ENCODE data around the gene ADM.
A peak's percentile ranks its signal among the peaks of the same experiment; 100 is the strongest.
"Not testable (repeated sequence)": the region's sequence is repeated elsewhere in the genome, so short reads cannot be mapped to it uniquely, and the experiment has no call there.

ADM gene, protein sequence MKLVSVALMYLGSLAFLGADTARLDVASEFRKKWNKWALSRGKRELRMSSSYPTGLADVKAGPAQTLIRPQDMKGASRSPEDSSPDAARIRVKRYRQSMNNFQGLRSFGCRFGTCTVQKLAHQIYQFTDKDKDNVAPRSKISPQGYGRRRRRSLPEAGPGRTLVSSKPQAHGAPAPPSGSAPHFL

DNA sequence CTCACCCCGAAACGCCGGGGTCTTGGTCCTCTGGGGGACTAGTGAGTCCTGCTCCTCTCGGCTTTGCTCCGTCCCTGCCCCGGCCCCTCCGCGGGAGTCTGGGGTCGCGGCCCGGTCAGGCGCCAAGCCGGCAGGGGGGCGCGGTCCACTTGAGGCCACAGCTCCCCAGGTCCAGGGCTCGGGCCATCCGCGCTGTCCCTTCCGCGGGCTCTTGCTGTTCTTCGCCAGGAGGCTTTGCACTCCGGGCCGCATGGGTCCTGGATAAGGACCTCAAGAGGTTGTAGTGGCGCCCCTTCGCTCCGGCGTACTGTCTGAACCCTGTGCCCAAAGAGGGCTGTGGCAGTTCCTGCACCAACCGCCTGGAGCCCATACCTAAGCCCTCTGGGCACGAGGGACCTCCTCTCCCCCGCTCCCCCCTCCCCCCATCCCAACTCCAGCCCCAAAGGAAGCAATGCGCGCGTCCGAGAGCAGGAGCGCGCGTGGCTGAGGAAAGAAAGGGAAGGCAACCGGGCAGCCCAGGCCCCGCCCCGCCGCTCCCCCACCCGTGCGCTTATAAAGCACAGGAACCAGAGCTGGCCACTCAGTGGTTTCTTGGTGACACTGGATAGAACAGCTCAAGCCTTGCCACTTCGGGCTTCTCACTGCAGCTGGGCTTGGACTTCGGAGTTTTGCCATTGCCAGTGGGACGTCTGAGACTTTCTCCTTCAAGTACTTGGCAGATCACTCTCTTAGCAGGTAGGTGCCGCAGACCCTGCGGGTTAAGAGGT lies at the start of gene ADM:
TSS of gene ADM (plus strand) at position 579 of the 767 bp plus-strand sequence. CDS start 628 bp downstream, outside the sequence.
- peak; percentile 66 for DNase-seq

DNA sequence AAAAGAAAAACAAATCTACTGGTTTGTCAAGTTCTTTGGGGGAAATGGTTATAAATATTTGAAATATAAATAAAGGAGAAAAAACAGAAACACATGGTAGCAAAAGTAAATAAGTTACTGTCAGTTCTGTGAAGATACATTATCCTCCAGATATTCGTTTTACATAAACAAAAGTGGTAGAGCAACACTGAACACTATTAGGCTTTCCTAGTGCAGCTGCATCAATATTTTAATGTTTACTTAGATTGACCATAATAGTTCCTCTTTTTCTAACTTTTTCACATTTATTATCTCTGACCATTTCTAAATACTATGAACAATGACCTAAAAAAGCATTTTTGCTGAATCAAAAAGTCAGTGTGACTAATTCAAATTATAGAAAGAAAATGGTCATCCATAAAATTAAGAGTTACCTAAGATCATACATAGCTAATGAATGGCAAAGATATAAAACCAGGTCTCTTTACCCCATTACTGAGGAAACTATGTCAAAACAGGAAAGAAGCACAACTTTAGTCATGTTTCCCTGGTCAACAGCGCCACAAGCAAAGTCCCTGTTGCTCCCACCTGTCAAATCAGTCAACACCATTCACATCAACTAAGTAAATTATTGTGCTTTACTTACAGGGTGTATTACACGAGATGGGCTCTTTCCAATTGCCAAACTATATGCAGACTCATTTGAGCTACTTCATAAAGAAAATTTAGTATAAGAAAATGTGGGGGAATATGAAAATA lies 49.3 kb upstream of the ADM start:
- no peak for DNase-seq

DNA sequence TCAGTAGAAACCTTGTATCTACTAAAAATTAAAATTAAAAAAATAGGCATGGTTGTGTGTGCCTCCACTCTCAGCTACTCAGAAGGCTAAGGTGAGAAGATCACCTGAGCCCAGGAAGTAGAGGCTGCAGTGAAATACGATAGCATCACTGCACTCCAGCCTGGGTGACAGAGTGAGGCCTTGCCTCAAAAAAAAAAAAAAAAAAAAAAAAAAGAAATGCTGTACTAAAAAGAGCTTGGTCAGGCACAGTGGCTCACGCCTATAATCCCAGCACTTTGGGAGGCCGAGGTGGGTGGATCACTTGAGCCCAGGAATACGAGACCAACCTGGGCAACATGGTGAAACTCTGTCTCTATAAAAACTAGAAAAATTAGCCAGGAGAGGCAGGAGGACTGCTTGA lies 47.4 kb upstream of the ADM start:
- DNase-seq: no peak

DNA sequence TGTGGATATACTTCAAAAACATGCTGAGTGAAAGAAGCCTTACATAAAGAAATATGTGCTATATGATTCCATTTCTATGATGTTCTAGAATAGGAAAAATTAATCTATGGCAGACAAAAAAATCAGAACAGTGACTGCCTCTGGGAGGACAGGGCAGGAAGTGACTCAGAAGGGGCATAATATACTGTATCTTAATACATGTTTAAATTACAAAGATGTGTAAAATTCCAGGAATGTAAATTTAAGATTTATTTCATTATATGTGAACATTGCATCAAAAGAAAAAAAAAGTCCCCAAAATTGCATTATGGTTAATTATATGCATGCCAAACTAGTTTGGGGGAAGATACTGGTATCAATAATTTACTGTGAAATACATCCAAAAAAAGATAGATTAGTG lies 43.1 kb upstream of the ADM start:
- no peak for DNase-seq

DNA sequence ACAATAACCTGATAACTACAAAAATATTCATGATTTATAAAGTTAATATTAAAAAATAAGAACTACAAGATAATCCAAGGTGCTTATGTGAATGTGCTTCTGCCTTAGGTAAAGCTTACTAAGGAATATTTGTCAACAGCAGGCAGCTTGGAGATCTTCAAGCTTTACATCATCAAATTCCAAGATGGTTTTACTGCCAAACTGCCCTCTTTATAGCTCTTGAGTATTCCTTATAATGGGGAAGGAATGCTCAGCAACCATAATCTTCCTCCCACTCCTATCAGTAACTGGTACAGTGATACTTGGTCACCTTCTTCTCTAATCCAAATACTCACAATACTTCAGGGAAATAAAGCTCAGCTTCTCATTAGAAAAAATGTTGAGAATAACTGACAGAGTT lies 40.9 kb upstream of the ADM start:
- DNase-seq: no peak

DNA sequence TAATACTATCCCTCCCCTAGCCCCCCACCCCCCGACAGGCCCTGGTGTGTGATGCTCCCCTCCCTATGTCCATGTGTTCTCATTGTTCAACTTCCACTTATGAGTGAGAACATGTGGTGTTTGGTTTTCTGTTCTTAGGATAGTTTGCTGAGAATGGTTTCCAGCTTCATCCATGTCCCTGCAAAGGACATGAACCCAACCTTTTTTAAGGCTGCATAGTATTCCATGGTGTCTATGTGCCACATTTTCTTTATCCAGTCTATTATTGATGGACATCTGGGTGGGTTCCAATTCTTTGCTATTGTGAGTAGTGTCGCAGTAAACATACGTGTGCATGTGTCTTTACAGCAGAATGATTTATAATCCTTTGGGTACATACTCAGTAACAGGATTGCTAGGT lies 40.2 kb upstream of the ADM start:
- not testable (repeated sequence) for DNase-seq

DNA sequence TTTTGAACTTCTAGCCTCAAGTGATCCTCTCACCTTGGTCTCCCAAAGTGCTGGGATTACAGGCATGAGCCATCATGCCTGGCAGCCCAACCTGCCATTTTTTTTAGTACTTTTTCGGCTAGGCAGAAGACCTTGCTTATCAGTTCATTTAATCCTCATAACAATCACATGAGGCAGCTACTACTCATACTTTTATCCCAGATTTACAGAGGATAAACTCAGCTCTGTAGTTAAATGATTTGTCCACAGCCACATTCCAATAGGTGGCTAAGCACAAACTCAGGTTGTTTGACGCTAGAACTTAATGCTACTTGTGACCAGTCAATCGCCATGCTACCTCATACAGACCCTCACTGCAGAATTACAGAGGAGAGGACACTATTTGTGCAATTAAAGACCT lies 38.9 kb upstream of the ADM start:
- no peak for DNase-seq

DNA sequence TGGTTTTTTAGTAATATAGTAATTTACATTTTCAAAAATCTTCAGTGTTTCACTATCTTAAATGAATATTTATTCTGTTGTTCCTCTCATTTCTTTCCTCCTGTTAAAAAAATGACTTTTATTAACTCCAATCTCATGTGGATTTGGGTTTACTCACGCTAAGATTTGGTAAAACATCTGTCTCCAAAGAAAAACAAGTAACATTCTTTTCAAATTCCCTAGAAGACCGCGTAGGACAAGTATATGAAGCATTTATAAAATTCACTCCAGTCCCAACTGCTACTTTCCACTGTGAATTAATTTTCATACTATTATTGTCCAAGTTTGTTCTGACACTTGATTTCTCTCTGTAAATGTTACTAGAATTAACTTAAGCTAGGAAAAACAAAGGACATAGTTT lies 37.1 kb upstream of the ADM start:
- DNase-seq: no peak

DNA sequence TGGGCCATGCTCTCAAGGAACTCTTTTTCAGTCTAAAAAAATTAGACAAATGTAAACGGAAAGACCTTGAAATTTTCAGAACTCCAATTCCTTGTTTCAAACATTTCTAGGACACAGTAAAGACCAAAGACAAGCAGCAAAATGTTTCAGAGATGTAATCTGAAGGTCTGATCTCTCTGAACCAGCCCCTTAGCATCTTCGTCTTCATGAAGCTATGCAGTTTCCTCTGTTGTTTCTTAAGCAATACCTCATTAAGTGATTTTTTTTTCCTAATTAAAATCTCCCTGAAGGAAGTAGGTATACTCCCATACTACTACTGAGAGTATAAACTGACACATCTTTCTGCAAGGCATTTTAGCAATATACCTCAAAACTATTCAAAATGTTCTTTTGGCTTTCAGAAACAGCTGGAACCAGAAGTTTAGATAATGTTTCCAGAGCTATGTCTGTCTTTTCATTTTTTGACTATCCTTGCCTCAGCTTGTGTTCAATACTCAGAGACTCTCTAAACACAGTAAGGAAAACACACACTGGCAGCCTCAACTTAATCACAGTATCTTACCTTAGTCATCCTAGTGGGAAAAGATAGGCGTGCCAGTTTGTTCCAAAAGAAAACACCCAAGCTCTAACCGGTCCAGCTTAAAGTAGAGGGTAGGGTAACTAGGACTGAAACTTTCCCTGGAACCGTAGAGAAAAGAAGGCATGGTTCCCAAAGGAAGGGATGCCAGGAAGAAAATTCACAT lies 36.0 kb upstream of the ADM start:
- DNase-seq: no peak

DNA sequence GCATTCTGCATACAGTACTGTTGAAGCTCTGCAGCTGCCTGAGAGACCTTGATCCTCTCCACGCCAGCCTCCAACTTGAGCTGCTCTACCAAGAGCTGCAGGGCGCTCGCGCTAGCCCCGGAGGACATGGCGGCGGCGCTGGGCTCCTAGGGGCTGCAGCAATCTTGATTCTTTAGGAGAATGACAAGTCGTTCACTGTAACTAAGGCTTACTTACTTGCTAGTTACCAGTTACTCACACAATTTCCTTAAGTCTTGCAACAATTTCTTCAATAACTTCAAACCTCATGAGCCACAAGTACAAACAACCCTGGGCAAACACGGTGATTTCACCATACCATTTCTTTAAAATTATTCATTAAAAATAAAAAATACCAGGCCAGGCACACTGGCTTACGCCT lies 32.7 kb upstream of the ADM start:
- no peak for DNase-seq

DNA sequence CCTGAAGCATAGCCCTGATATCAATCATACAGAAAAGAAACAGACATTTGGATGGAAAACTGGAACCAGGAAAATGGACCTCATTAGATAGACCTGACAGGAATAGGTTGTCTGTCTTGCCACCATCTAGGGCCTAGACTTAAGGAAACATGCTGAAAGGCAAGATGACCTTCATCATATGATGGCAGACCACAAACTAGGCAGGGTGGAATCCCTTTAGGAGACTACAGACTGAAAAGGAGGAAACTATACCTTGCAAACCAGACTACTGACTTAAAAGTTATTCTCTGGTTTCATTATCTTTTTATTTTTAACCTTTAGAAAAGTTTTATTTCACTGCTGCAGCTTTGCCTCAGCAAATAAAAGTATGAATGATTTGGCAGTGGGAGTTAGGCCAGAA lies 31.1 kb upstream of the ADM start:
- DNase-seq: no peak

DNA sequence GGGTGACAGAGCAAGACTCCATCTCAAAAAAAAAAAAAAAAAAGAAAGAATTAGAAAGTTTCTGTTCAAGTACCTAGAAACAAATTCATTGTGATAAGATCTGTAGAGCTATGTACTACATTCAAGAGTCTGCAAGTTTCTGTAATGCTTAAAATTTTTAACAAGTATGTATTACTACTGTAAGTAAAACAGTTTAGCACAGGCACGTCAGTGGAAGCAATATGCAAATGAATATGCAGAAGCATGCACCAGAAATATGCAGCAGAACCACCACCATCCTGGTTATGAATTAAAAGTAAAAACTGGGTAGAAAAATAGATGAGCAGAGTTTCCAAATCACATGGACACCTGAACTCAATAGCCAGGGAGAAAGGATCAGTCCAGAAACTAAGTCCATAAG lies 30.1 kb upstream of the ADM start:
- no peak for DNase-seq

DNA sequence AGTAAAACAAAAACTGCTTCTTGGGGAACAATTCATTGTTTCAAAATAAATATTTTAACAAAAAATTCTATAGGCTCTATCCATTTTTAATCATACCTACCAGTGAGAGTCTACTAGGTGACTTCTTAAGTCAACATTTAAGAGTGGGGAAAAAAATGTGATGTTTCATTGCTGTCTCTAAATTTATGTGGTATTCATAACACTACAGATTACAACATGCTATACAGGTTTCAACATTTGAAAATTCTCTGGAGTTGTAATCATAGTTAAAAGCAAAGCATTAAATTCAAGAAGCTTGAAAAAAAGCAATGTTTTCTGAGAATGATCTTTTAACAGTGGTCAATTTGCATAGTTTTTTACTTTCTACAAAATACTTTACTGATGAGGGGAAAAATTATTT lies 29.2 kb upstream of the ADM start:
- no peak for DNase-seq

DNA sequence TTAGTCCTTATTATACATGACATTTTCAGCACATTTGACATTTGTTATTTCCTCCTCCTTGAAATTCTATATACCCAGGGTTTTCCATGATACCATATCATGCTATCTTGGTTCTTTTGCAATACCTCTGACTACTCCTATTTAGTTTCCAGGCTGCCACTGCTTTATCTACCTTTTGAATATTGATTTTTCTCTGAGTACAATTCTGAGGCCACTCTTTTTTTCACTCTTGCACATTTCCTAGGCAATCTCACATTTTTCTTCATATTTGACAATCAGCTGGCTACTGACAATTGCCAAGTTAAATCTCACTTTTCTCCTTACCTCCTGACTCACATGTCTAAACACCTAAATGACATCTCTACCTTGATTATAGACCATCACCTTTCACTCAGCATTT lies 22.8 kb upstream of the ADM start:
- no peak for DNase-seq

DNA sequence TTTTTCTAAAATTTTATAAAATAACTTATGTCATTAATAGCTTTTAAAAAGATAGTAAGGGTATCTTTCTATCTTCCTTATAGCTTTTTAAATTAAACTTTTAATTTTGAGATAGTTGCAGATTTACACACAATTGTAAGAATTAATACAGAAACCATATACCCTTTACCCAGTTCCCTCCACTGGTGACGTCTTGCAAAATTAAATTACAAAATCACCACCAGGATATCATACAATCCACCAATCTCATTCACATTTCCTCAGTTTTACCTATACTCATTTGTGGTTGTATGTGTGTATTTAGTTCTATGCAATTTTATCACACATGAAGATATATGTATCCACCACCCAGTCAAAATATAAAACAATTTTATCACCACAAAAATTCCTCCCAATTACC lies 20.9 kb upstream of the ADM start:
- DNase-seq: no peak

DNA sequence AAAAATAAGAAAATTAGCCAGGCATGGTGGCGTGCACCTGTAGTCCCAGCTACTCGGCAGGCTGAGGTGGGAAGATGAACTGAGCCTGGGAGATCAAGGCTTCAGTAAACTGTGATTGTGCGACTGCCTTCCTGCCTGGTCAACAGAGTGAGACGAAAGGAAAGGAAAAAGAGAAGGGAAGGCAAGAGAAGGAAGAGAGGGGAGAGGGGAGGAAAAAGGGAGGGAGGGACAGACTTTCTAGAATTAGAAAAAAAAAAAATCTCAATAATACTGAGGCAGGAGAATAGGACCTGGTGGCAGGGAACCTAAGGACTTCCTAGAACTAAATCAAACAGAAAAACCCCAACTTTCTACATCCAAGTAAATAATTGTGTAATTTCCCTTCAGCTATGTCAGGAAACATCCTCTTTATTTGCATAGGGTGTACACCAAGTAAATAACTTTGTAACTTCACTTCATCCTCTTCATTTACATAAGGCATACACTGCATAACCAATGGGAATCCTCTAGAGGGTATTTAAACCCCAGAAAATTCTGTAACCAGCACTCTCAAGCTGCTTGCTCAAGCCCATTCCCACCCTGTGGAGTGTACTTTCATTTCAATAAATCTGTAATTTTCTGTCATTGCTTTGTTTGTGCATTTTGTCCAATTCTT lies 19.6 kb upstream of the ADM start:
- no peak for DNase-seq

DNA sequence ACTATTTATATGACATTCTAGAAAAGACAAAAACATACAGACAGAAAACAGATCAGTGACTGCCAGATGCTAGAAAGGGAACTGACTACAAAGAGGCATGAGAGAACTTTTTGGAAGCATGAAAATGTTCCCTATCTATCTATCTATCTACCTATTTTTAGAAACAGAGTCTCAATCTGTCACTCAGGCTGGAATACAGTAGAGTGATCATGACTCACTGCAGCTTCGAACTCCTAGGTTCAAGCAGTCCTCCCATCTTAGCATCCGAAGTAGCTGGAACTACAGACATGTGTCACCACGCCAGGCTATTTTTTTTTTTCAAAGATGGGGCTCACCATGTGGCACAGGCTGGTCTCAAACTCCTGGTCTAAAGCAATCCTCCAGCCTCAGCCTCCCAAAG lies 17.7 kb upstream of the ADM start:
- no peak for DNase-seq

DNA sequence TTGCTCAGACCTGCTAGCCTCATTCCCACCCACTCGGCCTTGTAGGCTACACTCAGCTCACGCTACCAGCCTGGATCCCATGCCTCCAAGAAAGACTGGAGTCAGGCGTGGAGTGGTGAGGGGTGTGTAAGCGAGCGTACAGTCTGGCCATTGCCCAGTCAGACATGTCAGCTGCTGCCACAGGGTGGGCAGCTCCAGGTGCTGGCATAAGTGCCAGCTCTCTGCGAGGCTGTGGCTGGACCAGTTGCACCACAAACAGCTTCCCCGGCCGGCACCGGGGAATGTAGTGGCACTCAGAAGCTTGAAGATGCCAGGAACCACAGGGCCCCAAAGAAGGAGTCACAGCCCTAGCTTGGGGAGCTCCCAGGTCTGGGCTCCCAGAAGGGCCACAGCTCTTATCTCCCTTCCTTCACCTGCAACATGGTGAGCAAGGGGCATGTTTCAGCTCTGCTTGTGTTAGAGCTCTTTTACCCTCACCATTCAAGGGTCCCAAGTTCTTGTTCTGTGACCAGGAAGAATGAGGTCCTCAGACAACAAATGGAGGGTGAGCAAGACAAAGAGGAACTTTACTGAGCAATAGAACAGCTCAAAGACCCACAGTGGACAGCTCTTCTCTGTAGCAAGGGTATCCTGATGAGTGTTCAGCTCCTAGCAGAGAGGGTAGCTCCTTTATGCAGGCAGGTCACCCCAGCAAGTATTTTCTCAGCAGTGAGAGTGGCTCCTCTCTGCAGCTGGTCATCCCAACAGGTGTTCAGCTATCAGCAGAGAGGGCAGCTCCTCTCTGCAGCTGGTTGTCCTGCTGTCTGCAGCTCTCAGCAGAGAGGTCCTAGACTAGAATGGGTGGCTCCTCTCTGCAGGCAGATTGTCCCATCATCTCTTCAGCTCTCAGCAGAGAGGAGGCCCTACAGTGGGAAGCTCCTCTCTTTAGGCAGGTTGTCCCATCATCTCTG lies 16.8 kb upstream of the ADM start:
- no peak for DNase-seq

DNA sequence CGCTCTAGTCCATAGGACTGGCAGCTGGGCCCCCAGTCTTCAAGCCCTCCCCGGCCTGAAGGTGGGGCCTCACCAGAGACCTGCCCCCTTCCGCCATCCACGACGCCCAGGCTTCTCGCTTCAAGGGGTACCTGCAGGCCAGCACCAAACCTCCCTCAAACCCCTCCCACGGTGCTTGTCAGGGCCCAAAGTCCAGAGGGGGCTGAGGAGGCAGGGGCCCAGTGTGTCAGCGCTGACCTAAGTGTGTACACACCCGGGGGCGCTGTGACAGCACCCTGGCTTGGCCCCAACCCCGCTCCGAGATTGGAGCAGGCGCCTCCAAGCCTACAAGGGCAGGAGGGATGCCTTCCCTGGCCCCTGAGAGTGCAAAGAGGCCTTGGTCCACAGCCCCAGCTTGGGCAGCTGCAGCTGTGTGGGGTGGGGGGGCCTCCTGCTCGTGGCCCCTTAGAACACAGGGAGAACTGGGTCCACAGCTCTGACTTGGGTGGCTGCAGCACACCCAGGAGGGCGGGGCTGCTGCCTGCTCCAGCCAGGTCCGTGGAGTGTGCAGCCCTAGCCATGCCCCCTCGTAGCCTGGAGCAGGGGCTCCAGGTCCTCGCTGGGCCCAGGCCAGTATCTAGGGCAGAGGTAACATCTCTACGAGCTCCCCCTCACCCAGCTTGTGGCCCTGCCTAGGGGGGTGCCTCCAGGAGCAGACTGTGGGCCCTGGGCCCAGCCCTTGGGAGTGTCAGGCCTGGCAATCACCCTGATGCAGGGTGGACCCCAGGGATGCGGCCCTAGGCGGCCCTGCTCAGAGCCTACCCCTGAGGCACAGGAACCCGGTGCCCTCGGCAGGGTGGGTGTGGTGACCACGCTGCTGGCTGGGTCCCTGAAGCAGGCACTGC lies 15.8 kb upstream of the ADM start:
- no peak for DNase-seq

DNA sequence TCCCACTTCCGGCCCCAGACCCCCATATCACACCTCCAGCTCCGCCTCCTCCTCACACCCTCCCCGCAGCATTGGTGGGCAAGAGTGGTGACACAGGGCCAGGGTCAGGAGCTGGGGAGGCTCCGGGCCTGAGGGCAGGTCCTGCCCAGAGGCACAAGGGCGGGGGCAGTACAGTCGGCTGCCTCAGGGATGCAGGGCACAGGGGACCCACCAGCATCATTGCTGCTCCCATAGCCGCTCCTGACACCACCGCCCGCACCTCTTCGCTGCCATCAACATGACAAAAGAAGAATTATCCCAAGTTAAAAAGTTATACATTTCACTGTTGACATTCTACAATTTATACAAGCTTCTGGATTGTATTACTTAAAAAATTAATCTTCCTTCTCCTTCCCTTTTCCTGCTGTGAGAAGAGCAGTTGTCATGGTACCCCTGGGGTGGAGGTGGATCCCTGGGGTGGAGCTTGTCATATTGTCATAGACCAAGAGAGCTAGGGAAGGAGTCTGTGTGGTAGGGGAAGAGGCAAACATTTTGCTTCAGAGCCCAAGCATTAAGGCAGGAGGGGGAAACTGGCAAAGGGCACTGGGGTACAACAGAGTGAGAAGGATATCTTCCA lies 15.0 kb upstream of the ADM start:
- no peak for DNase-seq
